DOHH2 (cell line): ENCODE data around the gene TERT.

Experiments
- H3F3A ChIP-seq: fragments of 200-600 bp; sonication (generic), shearing (Covaris generic); 2 replicates; pipeline ENCODE4 v1.6.0; 2016; ENCODE audit warnings: antibody characterized with exemption, mild to moderate bottlenecking; ENCODE audit not compliant: control insufficient read depth, insufficient read depth
- H3K27ac ChIP-seq: fragments of 200-600 bp; sonication (generic); 2 replicates; pipeline ENCODE4 v1.5.1; 2014; ENCODE audit warnings: low read depth, mild to moderate bottlenecking, low read length, moderate library complexity
- H3K27me3 ChIP-seq: fragments of 200-600 bp; sonication (generic); 2 replicates; pipeline ENCODE4 v1.6.1; 2014; ENCODE audit warnings: mild to moderate bottlenecking, low read length, mixed read lengths; ENCODE audit not compliant: control insufficient read depth
- H3K36me3 ChIP-seq: fragments of 200-600 bp; sonication (generic); 2 replicates; pipeline ENCODE4 v1.6.1; 2014; ENCODE audit warnings: mild to moderate bottlenecking, low read length, moderate library complexity, mixed read lengths; ENCODE audit not compliant: control insufficient read depth
- H3K4me1 ChIP-seq: fragments of 200-600 bp; sonication (generic); 2 replicates; pipeline ENCODE4 v1.6.1; 2014; ENCODE audit warnings: mild to moderate bottlenecking, low read length, mixed read lengths; ENCODE audit not compliant: control insufficient read depth
- H3K4me2 ChIP-seq: fragments of 200-600 bp; sonication (generic); 2 replicates; pipeline ENCODE4 v1.6.0; 2014; ENCODE audit warnings: mild to moderate bottlenecking, low read length, moderate library complexity
- H3K4me3 ChIP-seq: fragments of 200-600 bp; sonication (generic); 2 replicates; pipeline ENCODE4 v1.5.1; 2014; ENCODE audit warnings: mild to moderate bottlenecking, low read length, mixed read lengths
- H3K79me2 ChIP-seq: fragments of 200-600 bp; sonication (generic); 2 replicates; pipeline ENCODE4 v1.6.1; 2014; ENCODE audit warnings: mild to moderate bottlenecking, low read length, mixed read lengths; ENCODE audit not compliant: control insufficient read depth
- H3K9me2 ChIP-seq: fragments of 200-600 bp; sonication (generic); replicated peaks from 2 replicates; pipeline ENCODE4 v1.6.1; 2014; ENCODE audit warnings: mild to moderate bottlenecking, low read length, mixed read lengths; ENCODE audit not compliant: control insufficient read depth
- H3K9me3 ChIP-seq: fragments of 200-600 bp; sonication (generic); 2 replicates; pipeline ENCODE4 v1.6.1; 2014; ENCODE audit warnings: antibody characterized with exemption, low read length, mixed read lengths; ENCODE audit not compliant: control insufficient read depth, insufficient read depth
- H4K20me1 ChIP-seq: fragments of 200-600 bp; sonication (generic); 2 replicates; pipeline ENCODE4 v1.6.0; 2014; ENCODE audit warnings: low read depth, mild to moderate bottlenecking, antibody characterized with exemption, low read length, moderate library complexity; ENCODE audit not compliant: control insufficient read depth, insufficient read depth
- CTCF ChIP-seq: fragments of 200-600 bp; sonication (generic); IDR thresholded peaks from one replicate; pipeline ENCODE4 v1.5.1; 2014; ENCODE audit warnings: antibody characterized with exemption, mild to moderate bottlenecking, low read depth, low read length; ENCODE audit not compliant: poor library complexity, severe bottlenecking
- EZH2phosphoT487 ChIP-seq: fragments of 200-600 bp; sonication (generic); IDR thresholded peaks from 2 replicates; pipeline ENCODE4 v1.6.1; 2017; ENCODE audit warnings: borderline replicate concordance, mild to moderate bottlenecking, antibody characterized with exemption, low read length, moderate library complexity, mixed read lengths

TERT gene

GRCh38 chr5:1235379-1235778 is 59.5 kb downstream of the TERT start:
- Histone ChIP-seq H3K4me1 (no peaks in the 10 kb centered on the region), H3K4me2 (no peak overlapping the region), H3K9me3 (peaks cover 17% of the 10 kb centered on the region), H3K27ac (no peak overlapping the region), H4K20me1 (no peaks in the 10 kb centered on the region), H3K27me3 (no peaks in the 10 kb centered on the region), H3K4me3 (no peak overlapping the region), H3F3A (no peaks in the 10 kb centered on the region), H3K36me3 (no peaks in the 10 kb centered on the region), H3K9me2 (no peaks in the 10 kb centered on the region), H3K79me2 (no peaks in the 10 kb centered on the region)
- TF ChIP-seq CTCF (no peak), EZH2phosphoT487 (no peak)

- Histone ChIP-seq H3K9me2 (no peaks in the 10 kb centered on the region), H3K79me2 (no peaks in the 10 kb centered on the region), H3K4me3 (no peak overlapping the region), H3F3A (no peaks in the 10 kb centered on the region), H3K9me3 (peaks cover 17% of the 10 kb centered on the region), H3K36me3 (no peaks in the 10 kb centered on the region), H4K20me1 (no peaks in the 10 kb centered on the region), H3K4me2 (no peak overlapping the region), H3K4me1 (no peaks in the 10 kb centered on the region), H3K27me3 (no peaks in the 10 kb centered on the region), H3K27ac (no peak overlapping the region)
- no peak for TF ChIP-seq CTCF
- TF ChIP-seq EZH2phosphoT487 = no peak
Observed at GRCh38 chr5:1232780-1233179, 62.1 kb downstream of the TERT start.

GRCh38 chr5:1231354-1231905 is 63.4 kb downstream of the TERT start:
- Histone ChIP-seq H3K4me3 (no peak overlapping the region), H4K20me1 (no peaks in the 10 kb centered on the region), H3K4me2 (no peak overlapping the region), H3F3A (no peaks in the 10 kb centered on the region), H3K9me2 (no peaks in the 10 kb centered on the region), H3K4me1 (no peaks in the 10 kb centered on the region), H3K36me3 (no peaks in the 10 kb centered on the region), H3K27ac (no peak overlapping the region), H3K27me3 (no peaks in the 10 kb centered on the region), H3K79me2 (no peaks in the 10 kb centered on the region), H3K9me3 (peaks cover 14% of the 10 kb centered on the region)
- TF ChIP-seq EZH2phosphoT487 = no peak
- TF ChIP-seq CTCF = no peak
